GM12878 (cell line): ENCODE measurements around the gene LRRC8B. TPM values are rescaled to one million over a fixed set of nuclear protein-coding genes. Genes with fewer than 3 reads are reported as not detected.

Experiments used
- ATAC-seq: fragments of 200-7000 bp; cut with Tn5 transposase; 3 replicates; pipeline ENCODE4 v1.9.1; 2020; ENCODE audit warnings: mild to moderate bottlenecking, moderate library complexity
- BruUV-seq: library from RNA; stranded (reverse); fragments of 400-500 nt; replicated peaks from 2 replicates; lab custom pipeline; 2021; lab: Mats Ljungman, UMichigan
- CTCF ChIA-PET: fragments of 300-600 bp; sonication (Branson Sonifier 250); formaldehyde crosslinking; extraction: SDS; loops from one replicate; lab custom pipeline; 2021; ENCODE audit warnings: inconsistent platforms; lab: Yijun Ruan, JAX
- POLR2A ChIA-PET: fragments of 350-600 bp; formaldehyde crosslinking; extraction: SDS; loops from one replicate; lab custom pipeline; 2021; ENCODE audit warnings: inconsistent platforms; lab: Charles Lee
- RAD21 ChIA-PET: fragments of 300-600 bp; sonication (Branson Sonifier 250); formaldehyde crosslinking; loops from one replicate; lab custom pipeline; 2023; ENCODE audit warnings: antibody characterized with exemption; ENCODE audit not compliant: unreplicated experiment; lab: Charles Lee
- SMC1A ChIA-PET: fragments of 300-600 bp; sonication (Branson Sonifier 250); formaldehyde crosslinking; loops from one replicate; lab custom pipeline; 2023; ENCODE audit not compliant: unreplicated experiment, uncharacterized antibody; lab: Charles Lee
- DNase-seq: peaks from one replicate; pipeline ENCODE4 v3.0.0-alpha.2; 2011; ENCODE audit warnings: low read depth, low spot score
- FAIRE-seq: peaks from 3 replicates; lab custom pipeline; 2011; peaks lifted over from hg19 to GRCh38; lab: Jason Lieb, UNC
- H2AFZ ChIP-seq: 2 replicates; pipeline ENCODE4 v1.6.0; 2011; ENCODE audit warnings: low read depth, low read length, control low read depth; ENCODE audit not compliant: control insufficient read depth
- H3K27ac ChIP-seq: 2 replicates; pipeline ENCODE4 v1.5.1; 2011; ENCODE audit warnings: control low read depth; ENCODE audit not compliant: control insufficient read depth, insufficient read depth
- H3K27me3 ChIP-seq, 2 experiments: replicated peaks in 1 of 2; 2 replicates each; pipeline versions ENCODE4 v1.6.0 to v1.6.1; 2011; ENCODE audit warnings: low read length in 1 of 2; ENCODE audit not compliant: control insufficient read depth in 2 of 2, insufficient read depth in 2 of 2
- H3K36me3 ChIP-seq, 2 experiments: 2 replicates each; pipeline ENCODE4 v1.5.1; 2011; ENCODE audit warnings: low read length in 1 of 2; ENCODE audit not compliant: control insufficient read depth in 2 of 2, insufficient read depth in 2 of 2
- H3K4me1 ChIP-seq: 2 replicates; pipeline ENCODE4 v1.6.1; 2011; ENCODE audit warnings: mild to moderate bottlenecking, low read length, moderate library complexity, mixed read lengths; ENCODE audit not compliant: control insufficient read depth, insufficient read depth
- H3K4me2 ChIP-seq: 2 replicates; pipeline ENCODE4 v1.6.0; 2011; ENCODE audit warnings: control low read depth; ENCODE audit not compliant: control insufficient read depth, insufficient read depth
- H3K4me3 ChIP-seq: fragments of 200-600 bp; sonication (generic); 2 replicates; pipeline ENCODE4 v1.5.1; 2016
- H3K79me2 ChIP-seq: 2 replicates; pipeline ENCODE4 v1.6.0; 2011; ENCODE audit warnings: low read length; ENCODE audit not compliant: control insufficient read depth, insufficient read depth
- H3K9ac ChIP-seq: 2 replicates; pipeline ENCODE4 v1.8.0; 2011; ENCODE audit warnings: low read length, control low read depth, mixed read lengths; ENCODE audit not compliant: control insufficient read depth, insufficient read depth
- H3K9me3 ChIP-seq: replicated peaks from 3 replicates; pipeline ENCODE4 v1.5.1; 2011; ENCODE audit warnings: mild to moderate bottlenecking, low read length; ENCODE audit not compliant: control insufficient read depth, insufficient read depth
- H4K20me1 ChIP-seq: 2 replicates; pipeline ENCODE4 v1.6.0; 2011; ENCODE audit not compliant: control insufficient read depth, insufficient read depth
- BACH1 ChIP-seq: fragments of 450-650 bp; IDR thresholded peaks from 2 replicates; pipeline ENCODE4 v1.6.1; 2017; ENCODE audit warnings: mild to moderate bottlenecking, borderline replicate concordance
- CBX5 ChIP-seq: sonication (generic); IDR thresholded peaks from 2 replicates; pipeline ENCODE4 v1.6.1; 2016; ENCODE audit warnings: low read depth, moderate library complexity, mild to moderate bottlenecking, inconsistent platforms
- CHD4 ChIP-seq: fragments of 200-600 bp; sonication (generic); IDR thresholded peaks from 2 replicates; pipeline ENCODE4 v1.6.1; 2016; ENCODE audit warnings: mild to moderate bottlenecking
- MTA2 ChIP-seq: fragments of 450-650 bp; IDR thresholded peaks from 2 replicates; pipeline ENCODE4 v1.6.1; 2016; ENCODE audit warnings: low read depth, mild to moderate bottlenecking, moderate library complexity
- MTA3 ChIP-seq: IDR thresholded peaks from 2 replicates; pipeline ENCODE4 v1.6.1; 2012; ENCODE audit warnings: low read length, inconsistent platforms, borderline replicate concordance
- NFIC ChIP-seq: IDR thresholded peaks from 2 replicates; pipeline ENCODE4 v1.6.1; 2012; ENCODE audit warnings: low read depth, mild to moderate bottlenecking, inconsistent platforms, low read length, moderate library complexity
- NR2C1 ChIP-seq: fragments of 450-650 bp; IDR thresholded peaks from 2 replicates; pipeline ENCODE4 v1.6.1; 2017; ENCODE audit warnings: antibody characterized with exemption, mild to moderate bottlenecking, moderate library complexity
- SMARCA5 ChIP-seq: fragments of 450-650 bp; IDR thresholded peaks from 2 replicates; pipeline ENCODE4 v1.6.1; 2017; ENCODE audit warnings: mild to moderate bottlenecking
- TARDBP ChIP-seq: IDR thresholded peaks from 2 replicates; pipeline ENCODE4 v1.6.1; 2016; ENCODE audit warnings: borderline replicate concordance
- ZBTB4 ChIP-seq: fragments of 450-650 bp; formaldehyde crosslinking; IDR thresholded peaks from 2 replicates; pipeline ENCODE4 v1.4.0; 2022; ENCODE audit warnings: mild to moderate bottlenecking, moderate library complexity
- ZNF622 ChIP-seq: fragments of 450-650 bp; IDR thresholded peaks from 2 replicates; pipeline ENCODE4 v1.6.1; 2017; ENCODE audit warnings: mild to moderate bottlenecking, inconsistent platforms
- WGBS: methylation state at CpG from one replicate; pipeline ENCODE4 v1.1.6; 2016; ENCODE audit warnings: low lambda C conversion rate; ENCODE audit not compliant: insufficient replicate concordance, insufficient coverage; ENCODE audit errors: missing lambda C conversion rate; 5-methylcytosine and 5-hydroxymethylcytosine counted together
- in situ Hi-C: fragments of 300-500 bp; cut with MboI; formaldehyde crosslinking; loops from 9 replicates; pipeline ENCODE4 v1.14.3; 2018; ENCODE audit warnings: mixed read lengths
- intact Hi-C: fragments of 100-400 bp; cut with micrococcal nuclease; formaldehyde crosslinking; loops from one replicate; pipeline ENCODE4 v1.14.2; 2022; ENCODE audit not compliant: unreplicated experiment
- polyA plus RNA-seq, 11 experiments: library from polyadenylated mRNA; depleted of rRNA in 4 of 11; unstranded in 6 of 11; stranded (reverse) in 5 of 11; fragments of >200 nt; fragmentation: Nextera tagmentation in 4 of 11; fragmentation: Illumina TruSeq in 1 of 11; extraction: Ambion mirVana in 4 of 11; extraction: Trizol in 1 of 11; gene quantifications; 1 replicate in 1 of 11; 2 replicates in 10 of 11; pipeline versions ENCODE4 v1.2.1 to v1.2.3, GENCODE V29; 2011 to 2016; ENCODE audit warnings: inconsistent platforms in 2 of 11, missing spikeins in 2 of 11, low read depth in 1 of 11
- total RNA-seq, 4 experiments: library from RNA; depleted of rRNA in 3 of 4; stranded (reverse); fragments of >200 nt in 3 of 4; fragmentation: Illumina TruSeq in 1 of 4; extraction: Trizol in 1 of 4; gene quantifications; 2 replicates each; pipeline versions ENCODE4 v1.2.1 to v1.2.3, GENCODE V29; 2013 to 2021

Gene LRRC8B
- total and polyA plus RNA-seq, 10 of the 15 experiments (the other 5 are each of a cell fraction or from before 2014, with no cell fraction given): 1.3 to 9.2 (median 5.4) TPM

DNA sequence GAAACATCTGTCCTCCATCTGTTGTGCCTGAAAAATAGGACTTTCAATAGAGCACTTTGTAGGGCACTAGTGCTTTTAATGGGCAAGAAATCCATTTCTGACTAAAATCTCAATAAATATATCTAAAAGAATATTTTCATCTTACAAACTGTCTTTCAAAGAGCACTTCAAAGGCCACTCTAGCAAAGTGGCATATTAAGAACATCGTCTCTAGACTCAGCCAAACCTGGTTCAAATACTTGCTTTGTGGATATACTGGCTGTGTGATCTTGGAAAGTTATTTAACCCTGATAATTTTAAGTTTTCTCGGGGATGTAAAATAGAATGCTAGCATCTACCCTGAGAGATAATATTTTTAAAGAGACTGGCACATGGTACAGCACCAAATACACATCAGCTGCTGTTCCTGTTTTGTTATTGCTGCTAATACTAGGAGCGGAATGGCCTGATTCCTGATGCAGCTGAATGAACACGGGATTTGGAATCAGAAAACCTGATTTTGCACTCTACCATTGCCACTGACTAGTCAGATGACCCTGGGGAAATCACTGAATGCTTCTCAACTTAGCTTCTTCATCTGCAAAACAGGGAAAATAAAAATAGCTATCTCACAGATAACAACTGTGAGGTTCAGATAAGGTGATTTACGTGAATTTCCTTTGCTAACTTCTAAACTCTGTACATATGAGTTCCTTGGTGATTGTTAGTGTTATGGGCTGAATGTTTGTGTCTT is 83.1 kb downstream of the LRRC8B start:
- CTCF ChIA-PET: interaction anchor here (0.7 to 2.8 kb wide), 6 partner anchors 10 to 126 kb away, joined by 3 to 8 read pairs (median 3); partner anchors contain the start of gene LRRC8C
- no peak overlapping the region for H3K9ac ChIP-seq
- no peaks in the 10 kb centered on the region; a peak in 1 of 4 replicates for H3K27me3 ChIP-seq
- DNase-seq (no peak), FAIRE-seq (no peak), ATAC-seq (no peak)
- no peak overlapping the region for H3K4me3 ChIP-seq
- in situ Hi-C loops: no loop called here
- WGBS: 80% methylated on average over 5 of the region's 5 CpGs
- intact Hi-C loops: no loop called here
- no peaks in the 10 kb centered on the region for H3K79me2 ChIP-seq
- no peak overlapping the region for H2AFZ ChIP-seq
- no peaks in the 10 kb centered on the region for H3K36me3 ChIP-seq
- RAD21 ChIA-PET: interaction anchor here (0.9 to 2.2 kb wide), 4 partner anchors 19 to 160 kb away, joined by 3 to 7 read pairs (median 4); no protein-coding TSS in a partner anchor
- no peak overlapping the region for H3K27ac ChIP-seq
- no peak for TF ChIP-seq BACH1
- H4K20me1 ChIP-seq: no peaks in the 10 kb centered on the region
- H3K4me1 ChIP-seq: peaks cover 28% of the 10 kb centered on the region
- SMC1A ChIA-PET: interaction anchor here (0.8 to 13.0 kb wide), 7 partner anchors 8 to 154 kb away, joined by 3 to 124 read pairs (median 3); no protein-coding TSS in a partner anchor
- no peak overlapping the region for H3K4me2 ChIP-seq
- no peaks in the 10 kb centered on the region; the same call in 2 of the 3 replicates for H3K9me3 ChIP-seq
- POLR2A ChIA-PET: no interaction called here
- no TSS peak for BruUV-seq

- Histone ChIP-seq H4K20me1 (no peaks in the 10 kb centered on the region), H3K9ac (no peak overlapping the region), H3K4me3 (no peak overlapping the region), H3K9me3 (no peaks in the 10 kb centered on the region; the same call in 2 of the 3 replicates), H2AFZ (no peak overlapping the region), H3K4me2 (no peak overlapping the region), H3K27me3 (no peaks in the 10 kb centered on the region; a peak in 1 of 4 replicates), H3K79me2 (no peaks in the 10 kb centered on the region), H3K27ac (no peak overlapping the region), H3K4me1 (peaks cover 28% of the 10 kb centered on the region), H3K36me3 (no peaks in the 10 kb centered on the region)
- ChIA-PET SMC1A (interaction anchor here (0.8 to 13.0 kb wide), 8 partner anchors 9 to 153 kb away, joined by 3 to 124 read pairs (median 3); no protein-coding TSS in a partner anchor), CTCF (interaction anchor here (0.6 to 2.8 kb wide), 8 partner anchors 11 to 172 kb away, joined by 3 to 8 read pairs (median 4); partner anchors contain the start of gene LRRC8C), POLR2A (no interaction called here), RAD21 (interaction anchor here (0.9 to 2.2 kb wide), 3 partner anchors 19 to 155 kb away, joined by 3 to 7 read pairs (median 4); no protein-coding TSS in a partner anchor)
- FAIRE-seq: no peak
- intact Hi-C loops: no loop called here
- in situ Hi-C loops: no loop called here
- BruUV-seq: no TSS peak
- 68% methylated on average over 9 of the region's 9 CpGs for WGBS
- no peak for ATAC-seq
- TF ChIP-seq NR2C1: no peak
- TF ChIP-seq MTA3: no peak
- TF ChIP-seq ZBTB4 (CRISPR knock-in tag): no peak
- TF ChIP-seq ZNF622: no peak
- no peak for TF ChIP-seq SMARCA5
- TF ChIP-seq CHD4: no peak
- TF ChIP-seq CBX5: no peak
- no peak for TF ChIP-seq NFIC
- TF ChIP-seq TARDBP: no peak
- no peak for TF ChIP-seq MTA2
- no peak for DNase-seq
Observed at GRCh38 chr1:89608319-89608983, 83.8 kb downstream of the LRRC8B start.
